ENCODE data around the gene NCKAP5.

The NCKAP5 gene

DNA sequence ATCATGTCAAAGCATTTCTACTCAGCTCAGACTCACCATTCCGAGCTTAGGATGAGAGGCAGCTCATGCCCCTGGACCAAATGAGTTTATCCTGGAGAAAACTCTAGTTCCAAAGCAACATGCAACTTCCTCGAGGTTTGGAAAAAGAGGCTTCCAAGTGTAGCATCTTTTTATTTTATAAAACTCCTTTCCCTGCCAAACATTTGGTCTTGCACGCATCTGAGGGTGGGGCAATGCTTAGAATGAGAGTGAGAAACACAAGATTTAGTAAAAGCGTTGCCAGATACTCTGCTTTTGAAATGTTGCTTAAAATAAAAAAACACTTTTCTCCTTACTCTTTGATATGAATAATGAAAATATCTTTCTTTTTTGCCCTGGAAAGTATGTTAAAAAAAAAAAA, 151.5 kb downstream of the NCKAP5 start:
- no peak for DNase-seq

DNA sequence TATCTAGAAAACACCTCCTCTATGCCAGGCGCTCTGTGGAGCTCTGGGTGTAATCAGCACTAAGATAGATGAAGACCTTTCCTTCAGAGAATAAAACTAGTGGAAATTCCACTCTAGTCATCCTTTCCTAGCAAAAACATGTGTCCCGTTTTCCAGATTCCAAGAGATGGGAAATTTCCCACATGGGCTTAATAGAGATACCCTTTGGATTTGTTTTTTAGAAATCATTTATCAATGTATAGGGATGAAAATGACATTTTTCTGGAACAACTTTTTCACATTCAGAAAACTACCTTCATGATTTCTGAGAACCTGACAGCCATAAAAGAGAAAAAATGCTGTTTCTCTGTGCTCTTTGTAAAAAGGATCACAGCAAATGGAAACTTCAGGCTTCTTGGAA, 152.1 kb downstream of the NCKAP5 start:
- no peak for DNase-seq

DNA sequence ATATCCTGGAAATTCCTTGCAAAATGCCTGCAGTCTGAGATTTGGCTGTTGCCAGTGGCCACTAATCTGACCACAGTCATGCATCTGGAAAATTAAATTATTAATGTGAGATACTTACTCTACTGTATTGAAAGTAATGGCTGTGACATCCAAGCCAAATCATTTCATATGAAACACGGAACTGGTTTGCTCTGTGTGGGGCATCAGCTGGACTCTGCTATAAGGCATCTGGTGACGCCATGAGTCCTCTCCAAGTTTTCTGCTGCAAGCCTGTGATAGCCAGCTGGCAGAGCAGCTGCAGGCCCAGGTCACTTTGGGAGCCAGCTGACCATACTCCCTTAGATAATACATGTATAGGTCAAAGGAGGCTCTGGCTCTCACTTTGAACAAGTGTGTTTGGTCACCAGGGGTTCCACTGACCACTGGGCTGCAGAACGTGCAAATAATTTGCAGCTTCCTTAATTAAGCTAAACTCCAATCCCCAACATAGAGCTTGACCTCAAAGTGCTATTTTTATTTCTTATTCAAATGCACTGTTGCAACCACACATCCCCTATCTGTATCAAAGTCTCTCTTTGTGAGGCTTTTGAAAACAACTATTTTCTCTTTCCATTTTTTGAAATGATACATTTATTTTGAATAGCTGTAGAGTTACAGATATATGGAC, 152.9 kb downstream of the NCKAP5 start:
- no peak for DNase-seq

DNA sequence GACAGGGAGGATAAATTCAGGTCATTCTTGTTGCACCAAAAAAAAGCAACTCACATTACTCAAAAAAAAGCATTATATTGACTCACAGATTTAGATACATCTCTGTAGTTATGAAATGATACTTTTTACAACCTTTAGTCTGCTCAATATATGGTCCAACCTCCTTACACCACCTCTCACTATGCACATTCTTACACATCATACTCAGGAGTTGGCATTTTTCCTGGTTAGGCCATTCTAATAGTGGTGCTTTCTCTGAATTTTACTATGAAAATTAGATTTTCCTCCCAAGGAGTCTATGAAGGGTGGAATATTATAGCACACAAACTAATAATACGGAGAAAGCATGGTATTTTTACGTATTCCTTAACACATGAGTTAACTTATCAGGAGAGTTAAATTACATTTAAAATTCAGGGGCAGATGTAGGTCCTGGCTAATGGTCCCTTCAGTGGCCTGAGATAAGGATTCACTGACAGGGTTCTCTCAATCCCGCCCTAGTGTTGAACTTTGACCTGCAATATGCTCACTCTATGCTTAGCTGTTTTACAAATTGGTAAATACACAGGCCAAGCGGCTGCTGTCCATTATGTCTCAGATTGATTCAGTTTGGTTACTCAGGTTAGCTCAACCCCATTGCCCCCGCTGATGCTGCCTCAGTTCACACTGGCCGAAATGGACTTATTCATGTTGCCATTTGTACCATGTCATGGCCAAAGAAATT, 153.6 kb downstream of the NCKAP5 start:
- no peak for DNase-seq

DNA sequence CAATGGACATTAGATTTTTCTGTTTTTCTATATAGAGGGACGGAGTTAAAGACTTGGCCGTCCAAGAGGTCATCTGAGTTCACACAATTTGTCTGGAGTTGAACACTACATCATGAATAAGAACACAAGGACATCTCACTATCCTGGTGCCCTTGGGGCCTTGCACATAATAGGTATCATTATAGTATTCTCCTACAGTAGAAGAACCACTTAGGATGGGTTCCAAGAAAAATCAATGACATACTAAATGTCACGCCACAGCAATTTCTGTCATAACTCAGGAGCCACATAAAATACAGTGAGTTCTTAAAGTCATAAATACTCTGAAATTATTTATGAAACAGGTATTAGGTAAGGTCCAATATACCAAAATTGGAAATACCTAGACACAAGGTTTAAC, 154.4 kb downstream of the NCKAP5 start:
- DNase-seq: no peak

DNA sequence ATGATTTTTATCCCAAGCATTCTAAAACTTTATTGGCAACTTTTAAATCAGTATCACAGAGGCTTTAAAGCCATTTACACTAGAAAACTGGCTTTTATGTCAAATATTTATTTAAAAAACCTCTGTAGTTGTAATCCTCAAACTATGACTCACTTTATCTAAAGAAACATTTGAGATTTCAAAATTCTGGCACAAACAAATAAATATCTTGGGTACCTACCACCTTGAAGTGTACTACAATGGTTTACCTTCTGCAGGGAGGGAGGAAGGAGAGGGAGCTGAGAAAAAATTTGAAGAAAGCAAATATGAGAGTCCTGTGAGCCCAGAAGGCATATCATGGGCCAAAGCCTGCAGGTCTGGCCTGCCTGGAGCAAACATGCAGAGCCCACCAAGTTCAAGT, 155.6 kb downstream of the NCKAP5 start:
- DNase-seq: no peak

DNA sequence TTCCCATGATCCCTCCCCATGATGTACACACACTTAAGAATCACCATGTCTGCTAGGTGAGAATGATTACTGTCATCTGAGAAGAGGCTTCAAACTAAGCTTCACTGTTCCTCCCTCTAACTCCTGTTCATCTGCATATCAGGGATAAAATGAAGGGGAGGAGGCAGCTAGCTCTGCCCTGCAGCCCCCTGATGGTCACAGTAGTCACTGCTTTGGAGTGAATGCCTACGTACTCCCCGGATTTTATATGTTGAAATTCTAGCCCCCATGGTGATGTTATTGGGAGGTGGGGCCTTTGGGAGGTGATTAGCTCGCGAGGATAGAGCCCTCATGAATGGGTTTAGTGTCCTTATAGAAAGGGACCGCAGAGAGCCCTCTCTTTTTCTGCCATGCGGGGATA, 156.4 kb downstream of the NCKAP5 start:
- no peak for DNase-seq

DNA sequence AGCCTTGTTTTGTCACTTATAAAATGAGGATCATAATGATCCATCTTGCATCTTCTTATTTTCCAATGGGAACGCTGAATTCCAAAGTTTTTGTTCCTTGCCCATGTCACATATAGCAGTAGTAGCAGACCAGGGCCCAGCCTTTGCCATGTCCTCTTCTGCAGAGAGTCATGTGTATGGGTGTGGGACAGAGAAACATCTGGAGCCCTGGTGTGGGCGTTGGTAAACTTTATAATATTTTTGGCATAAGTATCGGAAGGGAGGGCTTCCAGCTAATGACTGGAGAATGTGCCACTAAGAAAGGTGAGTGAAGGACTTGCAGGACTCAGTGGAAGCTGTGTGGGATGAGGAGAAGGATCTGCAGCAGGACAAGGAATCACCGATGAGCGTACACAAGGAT, 157.2 kb downstream of the NCKAP5 start:
- DNase-seq: no peak

DNA sequence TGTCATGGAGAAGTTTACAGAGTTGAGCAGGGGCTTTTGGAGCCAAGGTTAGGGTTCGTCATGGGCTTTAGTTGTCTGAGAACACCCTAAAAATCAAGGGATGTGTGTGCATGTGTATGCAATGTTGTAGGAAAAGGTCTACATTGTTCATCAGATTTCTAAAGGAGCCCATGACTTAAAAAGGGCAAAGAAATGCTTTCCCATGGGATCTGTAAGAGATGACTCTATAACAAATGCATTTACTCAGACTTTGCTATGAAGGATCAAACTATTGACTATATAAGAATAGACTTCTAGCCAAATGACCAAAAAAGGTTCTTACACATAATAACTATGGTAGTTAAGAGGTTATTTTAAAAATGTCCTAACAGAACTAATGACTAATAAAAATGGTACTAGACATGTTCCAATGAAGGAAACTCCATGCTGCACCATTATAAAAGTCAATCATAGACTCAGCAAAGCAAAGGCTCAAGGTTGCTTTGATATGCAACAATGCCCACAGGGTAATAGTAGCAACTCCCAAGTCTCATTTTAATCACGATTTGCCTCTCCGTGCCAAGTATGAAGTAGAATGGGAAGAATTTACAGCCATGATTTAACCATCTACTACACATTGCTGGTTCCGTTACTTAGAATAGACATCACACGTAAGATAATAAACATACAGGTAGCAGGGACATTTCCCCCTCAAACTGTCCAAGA, 158.5 kb downstream of the NCKAP5 start:
- DNase-seq: no peak

DNA sequence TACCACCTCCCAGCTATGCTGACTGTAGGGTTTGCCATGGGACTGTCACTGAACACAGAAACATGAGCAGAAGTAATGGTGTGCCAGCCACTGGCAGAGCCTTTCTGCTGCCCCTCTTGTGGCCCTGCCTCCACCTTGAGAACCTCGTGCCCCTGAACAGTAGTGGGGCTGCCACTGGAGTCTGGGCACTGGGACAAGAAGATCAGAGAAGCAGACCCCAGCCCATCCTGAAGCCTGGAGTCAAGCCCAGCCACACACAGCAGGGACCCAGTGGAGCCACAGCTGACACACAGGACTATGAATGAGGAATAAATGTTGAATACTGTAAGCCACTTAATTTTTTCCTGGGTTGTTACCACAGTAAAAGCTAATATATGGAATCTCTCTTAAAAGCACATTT, 159.6 kb downstream of the NCKAP5 start:
- DNase-seq: no peak

DNA sequence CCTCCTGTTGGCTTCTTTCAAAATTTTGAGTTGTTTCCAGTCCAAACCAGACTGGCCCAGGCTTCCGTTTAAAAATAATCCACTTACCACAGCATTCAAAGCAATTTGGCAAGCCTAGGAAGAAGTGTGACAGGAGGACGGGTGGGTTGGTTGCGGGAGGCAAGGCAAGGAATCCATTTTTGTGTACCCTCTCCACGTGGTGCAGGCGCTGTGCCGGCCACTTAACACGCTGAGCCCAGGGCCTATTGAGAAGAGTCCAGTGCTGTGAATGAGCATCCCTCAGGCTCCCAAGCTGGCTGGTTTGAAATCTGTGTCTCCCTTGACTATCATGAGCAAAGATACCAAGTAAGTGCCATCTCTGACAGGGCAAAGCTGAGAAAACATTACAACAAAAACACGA, 160.9 kb downstream of the NCKAP5 start:
- DNase-seq: no peak

DNA sequence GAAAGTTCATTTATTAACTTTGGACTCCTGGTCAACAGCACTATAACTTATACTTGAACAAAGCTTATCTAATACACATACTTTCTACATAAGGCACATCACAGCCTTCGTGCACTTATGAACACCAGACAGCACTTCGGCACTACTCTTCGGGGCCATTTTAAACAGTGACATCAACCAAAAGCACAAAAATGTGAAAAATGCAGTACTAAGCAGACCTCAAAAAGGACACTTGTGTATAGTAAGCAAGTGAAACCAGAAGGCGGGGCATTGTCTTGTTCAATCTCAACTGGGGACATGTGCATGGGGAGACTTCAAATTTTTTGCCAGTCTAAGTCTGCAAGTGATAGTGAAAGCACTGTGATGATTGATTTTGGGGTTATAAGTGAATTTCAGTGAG, 163.0 kb downstream of the NCKAP5 start:
- DNase-seq: no peak

DNA sequence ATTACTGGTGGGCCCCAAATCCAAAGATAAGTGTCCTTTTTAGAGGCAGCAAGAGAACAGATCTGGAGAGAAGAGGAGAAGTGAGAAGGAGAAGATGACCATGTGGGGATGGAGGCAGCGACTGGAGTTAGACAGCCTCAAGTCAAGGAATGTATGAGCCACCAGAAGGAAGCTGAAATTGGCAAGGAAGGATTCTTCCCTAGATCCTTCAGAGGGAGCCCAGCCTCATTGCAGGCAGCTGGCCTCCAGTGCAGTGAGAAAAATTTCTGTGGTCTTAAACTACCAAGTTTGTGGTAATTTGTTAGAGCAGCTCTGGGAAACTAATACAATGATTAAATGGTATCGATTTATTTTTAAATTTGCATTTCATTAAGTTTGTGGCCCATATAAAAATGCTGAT, 167.9 kb downstream of the NCKAP5 start:
- no peak for DNase-seq

DNA sequence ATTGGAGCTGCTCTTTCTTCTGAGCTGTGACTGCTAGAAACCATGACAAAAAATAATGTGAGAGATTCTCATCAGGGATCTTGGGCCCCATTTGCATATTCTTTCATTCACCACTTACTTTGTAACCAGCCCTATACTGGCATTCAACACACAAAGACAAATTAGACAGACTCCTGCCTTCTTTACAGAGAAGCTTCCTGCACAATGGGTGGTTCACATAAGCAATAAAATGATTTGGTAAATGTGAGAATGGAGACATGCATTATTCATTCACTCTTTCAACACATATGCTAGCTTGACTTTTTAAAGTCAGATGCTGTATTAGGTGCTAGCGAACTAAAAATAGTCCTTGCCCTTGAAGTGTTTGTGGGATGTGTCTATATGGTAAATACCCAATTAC, 174.4 kb downstream of the NCKAP5 start:
- DNase-seq: no peak

DNA sequence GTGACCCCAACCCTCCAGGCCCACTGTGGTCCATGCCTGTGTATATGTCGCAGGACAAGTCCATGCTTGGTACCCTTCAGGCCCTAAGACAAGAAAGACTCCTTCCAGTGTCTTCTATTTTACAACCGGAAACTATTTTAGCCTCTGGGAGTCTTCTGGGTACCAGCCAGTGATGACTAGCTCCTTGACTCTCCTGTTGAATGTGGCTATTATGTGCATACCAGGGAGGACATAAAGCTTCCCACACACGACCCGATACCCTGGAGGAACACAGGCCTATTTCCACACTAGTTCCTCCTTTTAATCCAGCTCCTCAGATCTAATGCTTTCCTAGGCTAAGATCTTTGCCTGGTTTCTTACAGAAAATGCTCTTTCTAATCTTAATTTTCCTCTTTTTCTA, 178.1 kb downstream of the NCKAP5 start:
- no peak for DNase-seq

DNA sequence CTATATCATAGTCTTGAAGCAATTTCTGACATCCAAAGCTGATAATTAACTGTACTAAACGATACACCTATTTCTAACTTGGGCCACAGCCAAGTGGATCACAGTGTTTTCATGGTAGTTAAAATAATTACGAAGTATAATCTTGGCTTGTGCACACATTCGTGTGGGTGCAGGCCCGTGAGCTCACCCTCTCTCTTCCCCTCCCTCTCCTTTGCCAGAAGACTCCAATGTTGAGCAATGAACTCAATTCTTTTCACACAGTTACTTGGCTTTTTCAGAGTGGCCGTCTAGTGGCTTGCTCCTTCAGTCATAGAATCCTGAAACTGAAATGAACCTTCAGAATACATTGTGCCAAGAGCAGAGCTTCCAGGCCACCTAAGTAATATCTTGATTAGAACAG, 178.7 kb downstream of the NCKAP5 start:
- DNase-seq: no peak

DNA sequence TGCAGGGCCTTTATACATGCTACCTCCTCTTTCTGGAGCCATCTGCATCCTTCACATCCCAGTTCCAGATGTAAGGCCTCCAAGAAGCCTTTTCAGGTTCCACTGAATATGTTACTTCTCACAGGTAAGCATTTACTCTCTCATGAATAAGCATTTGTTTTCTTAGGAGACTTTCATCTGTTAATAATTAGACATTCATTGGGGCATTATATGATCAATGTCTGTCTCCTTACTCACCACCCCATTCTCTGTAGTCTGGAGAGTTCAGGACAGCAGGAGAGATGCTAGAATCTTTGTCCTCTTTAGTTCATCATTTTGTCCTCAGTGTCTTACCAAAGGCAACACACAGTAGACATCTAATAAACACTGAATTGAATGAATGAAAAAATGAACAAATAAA, 185.7 kb downstream of the NCKAP5 start:
- no peak for DNase-seq

DNA sequence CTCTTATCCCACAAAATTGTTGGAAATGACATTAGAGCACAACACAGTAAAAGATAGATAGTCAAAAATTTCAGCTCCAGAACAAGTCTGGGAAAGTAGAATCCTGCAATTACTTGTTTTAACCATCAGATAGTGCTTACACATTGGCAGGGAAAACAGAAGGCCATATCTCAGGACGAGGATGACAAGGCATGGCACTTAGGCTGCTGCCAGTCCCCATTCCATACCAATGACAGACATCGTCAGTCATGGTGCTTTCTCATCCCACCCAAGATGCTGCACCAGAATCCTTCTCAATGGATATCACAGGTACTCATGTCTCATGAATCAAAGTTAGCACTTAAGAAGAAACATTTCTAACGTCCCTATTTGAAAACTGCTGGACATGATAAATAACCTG, 187.3 kb downstream of the NCKAP5 start:
- DNase-seq: no peak

DNA sequence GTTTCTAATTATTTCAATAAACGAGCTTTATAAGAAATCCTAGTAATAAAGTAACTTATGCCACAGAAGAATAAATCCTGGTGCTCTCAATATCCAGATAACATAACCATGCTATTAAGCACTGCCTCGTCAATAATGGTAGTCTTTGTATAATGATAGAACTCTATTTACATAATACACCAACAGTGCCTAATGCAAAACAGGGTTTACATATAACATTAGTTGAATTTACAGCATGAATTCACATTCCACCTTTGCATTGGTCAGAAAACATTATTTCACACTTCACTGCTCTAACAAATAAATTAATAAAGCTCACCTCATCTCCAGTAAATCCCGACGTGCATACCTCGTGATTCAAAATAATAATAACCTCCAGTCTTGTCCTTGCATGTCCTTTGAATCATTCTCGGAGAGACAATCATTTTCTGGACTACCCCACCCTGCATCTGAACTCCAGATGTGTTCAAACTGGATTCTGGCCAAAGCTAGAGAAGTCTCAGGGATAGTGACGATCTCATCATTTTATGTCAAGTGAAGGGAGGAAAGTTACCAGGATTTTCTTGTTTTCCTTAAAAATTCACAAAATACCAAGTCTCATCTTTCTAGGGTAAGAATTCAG, 189.2 kb downstream of the NCKAP5 start:
- DNase-seq: no peak

DNA sequence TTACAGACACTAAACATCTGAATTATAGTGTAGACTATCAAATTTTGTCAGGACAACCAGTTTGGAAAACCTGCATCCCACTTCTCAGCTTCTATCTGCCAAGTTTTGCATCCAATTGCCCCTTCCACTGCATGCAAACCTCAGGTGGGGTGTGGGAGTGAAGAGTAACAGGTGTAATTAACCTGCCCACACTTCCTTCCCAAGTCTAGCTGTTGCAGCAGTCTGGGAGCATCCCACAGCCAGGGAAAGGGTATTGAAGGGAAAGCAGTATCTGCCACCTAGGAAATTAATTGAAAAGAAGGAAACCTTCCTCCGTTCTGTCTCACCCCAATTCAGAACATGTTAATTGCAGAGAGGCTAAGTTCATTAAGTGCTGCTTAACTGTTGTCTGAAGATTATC, 189.9 kb downstream of the NCKAP5 start:
- no peak for DNase-seq

DNA sequence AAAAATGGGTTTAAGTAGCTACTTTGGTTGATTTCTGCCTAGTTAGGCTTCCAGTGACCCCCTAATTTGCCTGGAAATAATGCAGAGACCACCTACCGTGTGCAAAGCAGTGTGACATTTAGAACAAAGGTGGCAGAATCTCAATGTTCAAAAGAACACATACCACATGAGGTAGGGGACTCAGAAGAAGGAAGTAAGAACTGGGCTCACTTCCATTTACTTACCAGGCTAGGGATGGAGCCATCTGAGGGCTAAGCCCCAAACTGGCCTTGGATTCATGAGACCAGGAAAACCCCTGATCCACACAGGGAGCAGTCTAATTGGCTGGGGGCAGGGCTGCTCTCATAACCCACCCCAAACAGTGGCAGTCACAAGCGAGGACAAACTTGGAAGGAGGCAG, 190.7 kb downstream of the NCKAP5 start:
- DNase-seq: no peak

DNA sequence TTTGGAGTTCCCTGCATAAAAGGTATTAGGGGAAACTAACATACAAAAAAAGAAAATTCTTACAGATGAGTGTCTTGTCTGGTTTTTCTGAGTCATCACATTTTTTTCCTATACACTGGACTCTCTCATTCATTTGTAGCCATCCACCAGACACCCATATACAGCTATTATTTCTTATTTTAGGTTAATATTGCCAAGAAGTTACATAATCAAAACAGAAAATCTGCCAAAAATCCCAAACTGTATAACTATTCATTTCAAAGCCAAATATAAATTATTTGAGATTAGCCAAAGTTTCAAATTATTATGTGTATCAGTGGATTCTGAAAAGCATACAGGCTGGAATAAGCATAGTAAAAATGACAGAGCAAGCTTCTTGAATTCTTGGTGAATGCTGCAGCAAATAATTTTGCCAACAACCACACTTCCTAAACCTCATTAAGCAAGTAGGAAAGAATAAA, 191.2 kb downstream of the NCKAP5 start:
- DNase-seq: no peak

DNA sequence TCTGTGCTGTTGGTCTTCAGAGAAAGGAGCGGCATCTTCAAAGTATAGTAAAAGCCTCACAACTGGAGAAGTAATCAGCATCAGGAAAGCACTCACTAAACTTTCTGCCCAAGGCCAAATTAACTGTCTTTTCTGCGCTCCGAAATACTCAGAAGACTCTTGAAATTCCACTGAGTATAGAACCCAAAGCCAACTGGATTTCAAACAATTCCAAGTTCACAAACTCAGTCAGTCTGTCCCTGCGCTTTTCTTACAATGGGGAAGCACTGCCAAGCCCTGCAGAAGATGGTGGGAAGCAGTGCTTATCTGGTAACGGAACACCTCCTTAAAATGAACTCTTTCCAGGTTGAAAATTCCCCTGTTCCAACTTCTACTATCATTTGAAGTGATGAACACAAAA, 193.5 kb downstream of the NCKAP5 start:
- no peak for DNase-seq

DNA sequence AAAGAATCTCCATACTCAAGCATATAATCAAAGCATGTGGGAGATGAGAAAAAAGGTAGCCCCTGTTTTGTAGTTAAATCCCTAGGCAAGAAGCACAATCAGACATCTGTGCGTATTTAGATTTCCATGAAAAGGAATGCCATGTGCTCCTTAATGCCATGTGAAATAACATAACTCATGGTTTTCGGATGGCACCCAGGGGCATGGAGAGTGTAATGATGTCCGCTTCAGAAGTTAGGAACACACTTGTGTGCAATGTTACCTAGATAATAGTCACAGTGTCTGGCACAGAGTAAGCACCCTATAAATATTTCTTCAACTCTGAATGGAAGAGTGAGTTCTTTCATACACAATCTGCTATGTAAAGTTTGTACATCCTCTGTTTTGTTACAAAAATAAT, 197.0 kb downstream of the NCKAP5 start:
- DNase-seq: no peak
